Thyroid gland (tissue), 4 donors: Measurements from ENCODE around the gene DOC2A. TPM values are rescaled to one million over a fixed set of nuclear protein-coding genes. Genes with fewer than 3 reads are reported as not detected.

Experiments
- DNase-seq, 2 donors: peaks; one replicate each; pipeline ENCODE4 v3.0.0-alpha.2; 2019
- H3K27ac ChIP-seq, 3 donors: fragments of 200-600 bp; sonication (generic); 1 replicate in 2 of 3; 2 replicates in 1 of 3; pipeline ENCODE4 v1.5.1; 2016 to 2019; ENCODE audit warnings: mild to moderate bottlenecking in 1 of 3, moderate library complexity in 1 of 3
- H3K27me3 ChIP-seq: fragments of 200-600 bp; sonication (generic); one replicate; pipeline ENCODE4 v1.5.1; 2019
- H3K36me3 ChIP-seq, 2 donors: fragments of 200-600 bp; sonication (generic); one replicate each; pipeline ENCODE4 v1.5.1; 2016 to 2019
- H3K4me1 ChIP-seq, 2 donors: fragments of 200-600 bp; sonication (generic); one replicate each; pipeline ENCODE4 v1.5.1; 2017 to 2019
- H3K4me3 ChIP-seq, 3 donors: fragments of 200-600 bp; sonication (generic); replicated peaks in 1 of 3; 1 replicate in 2 of 3; 2 replicates in 1 of 3; pipeline ENCODE4 v1.5.1; 2016; ENCODE audit warnings: mild to moderate bottlenecking in 1 of 3
- H3K9me3 ChIP-seq: fragments of 200-600 bp; sonication (generic); one replicate; pipeline ENCODE4 v1.5.1; 2017
- CTCF ChIP-seq, 6 experiments: fragments of 200-600 bp in 3 of 6; fragments of 450-650 bp in 3 of 6; sonication (generic) in 3 of 6; IDR thresholded peaks; one replicate each; pipeline ENCODE4 v1.5.1; 2016 to 2019; ENCODE audit warnings: antibody characterized with exemption in 6 of 6, mild to moderate bottlenecking in 2 of 6, inconsistent platforms in 1 of 6, moderate library complexity in 1 of 6
- POLR2A ChIP-seq, 2 donors: fragments of 450-650 bp; IDR thresholded peaks; one replicate each; pipeline ENCODE4 v1.6.1; 2017; ENCODE audit warnings: antibody characterized with exemption in 2 of 2, mild to moderate bottlenecking in 2 of 2, moderate library complexity in 1 of 2
- WGBS, 2 donors: methylation state at CpG; one replicate each; pipeline ENCODE4 v1.1.5; 2017; 5-methylcytosine and 5-hydroxymethylcytosine counted together
- intact Hi-C: fragments of 100-400 bp; cut with DNase I; formaldehyde crosslinking; loops from one replicate; pipeline ENCODE4 v1.15.1; 2023
- total RNA-seq, 4 donors: library from RNA; depleted of rRNA; stranded (reverse); fragments of >200 nt; gene quantifications; one replicate each; pipeline ENCODE4 v1.2.3, GENCODE V29; 2016

DOC2A gene
- total RNA-seq, 4 donors from 2014 or later = 0.22 to 1.2 (median 0.94) TPM; not detected in 1

GRCh38 chr16:29977063-29977825, 33.6 kb downstream of the DOC2A start:
- peaks cover 15 to 33% of the 10 kb centered on the region in 2 donors for H3K4me1 ChIP-seq
- no peak for TF ChIP-seq POLR2A (IDR thresholded peaks at IDR 0.05)
- TF ChIP-seq CTCF (IDR thresholded peaks at IDR 0.05) = no peak
- no peaks in the 10 kb centered on the region for H3K27me3 ChIP-seq
- intact Hi-C loops = loop anchor here (2.0 kb wide), 1 partner anchor 18 kb away; the partner anchor contains the start of gene HIRIP3
- peak overlapping the region in 2 of 3 donors; percentile 26 to 49 for H3K27ac ChIP-seq
- H3K36me3 ChIP-seq = peaks cover 45% of the 10 kb centered on the region in 2 donors
- no peak for DNase-seq
- WGBS, 2 donors = 65 to 79% methylated on average over 9 of the region's 9 CpGs
- no peak overlapping the region for H3K4me3 ChIP-seq
- no peaks in the 10 kb centered on the region for H3K9me3 ChIP-seq

- H3K4me3 ChIP-seq = peak overlapping the region in 1 of 3 donors; percentile 6
- 21 to 26% methylated on average over 6 of the region's 6 CpGs for WGBS, 2 donors
- intact Hi-C loops = loop anchor here (2.0 kb wide), 1 partner anchor 19 kb away; the partner anchor contains the start of gene HIRIP3
- peak; percentile 10 to 34 for DNase-seq
- H3K27me3 ChIP-seq = no peaks in the 10 kb centered on the region
- peaks cover 15 to 33% of the 10 kb centered on the region in 2 donors for H3K4me1 ChIP-seq
- no peak for TF ChIP-seq CTCF (IDR thresholded peaks at IDR 0.05)
- no peak for TF ChIP-seq POLR2A (IDR thresholded peaks at IDR 0.05)
- peaks cover 32 to 39% of the 10 kb centered on the region in 2 donors for H3K36me3 ChIP-seq
- peak overlapping the region in 1 of 3 donors; percentile 14 for H3K27ac ChIP-seq
- no peaks in the 10 kb centered on the region for H3K9me3 ChIP-seq
These were observed 34.9 kb downstream of the DOC2A start for GRCh38 chr16:29975811-29976511.

GRCh38 chr16:29975134-29975538, 35.7 kb downstream of the DOC2A start:
- intact Hi-C loops = no loop called here
- no peak for TF ChIP-seq POLR2A (IDR thresholded peaks at IDR 0.05)
- TF ChIP-seq CTCF (IDR thresholded peaks at IDR 0.05) = no peak

GRCh38 chr16:29974291-29975133, 36.3 kb downstream of the DOC2A start:
- peak; percentile 8 to 22 for DNase-seq
- peaks cover 15 to 33% of the 10 kb centered on the region in 2 donors for H3K4me1 ChIP-seq
- intact Hi-C loops = no loop called here
- H3K4me3 ChIP-seq = peak overlapping the region; percentile 24 to 94 (median 66)
- H3K27ac ChIP-seq = peak overlapping the region; percentile 58 to 85 (median 75)
- H3K27me3 ChIP-seq = no peaks in the 10 kb centered on the region
- TF ChIP-seq POLR2A (IDR thresholded peaks at IDR 0.05) (no peak), CTCF (IDR thresholded peaks at IDR 0.05) (no peak)
- 2 to 3% methylated on average over 21 to 23 of the region's 31 CpGs for WGBS, 2 donors
- H3K9me3 ChIP-seq = no peaks in the 10 kb centered on the region
- peaks cover 19 to 26% of the 10 kb centered on the region in 2 donors for H3K36me3 ChIP-seq

More at GRCh38 chr16:29975134-29975538, 35.7 kb downstream of the DOC2A start:
- Histone ChIP-seq H3K27me3 (no peaks in the 10 kb centered on the region), H3K36me3 (peaks cover 24 to 31% of the 10 kb centered on the region in 2 donors), H3K27ac (peak overlapping the region in 2 of 3 donors; percentile 8 to 75), H3K9me3 (no peaks in the 10 kb centered on the region), H3K4me3 (peak overlapping the region; percentile 24 to 94 (median 66)), H3K4me1 (peaks cover 15 to 33% of the 10 kb centered on the region in 2 donors)
- no peak for DNase-seq
- 63 to 73% methylated on average over 5 of the region's 5 CpGs for WGBS, 2 donors
